ENCODE results near the gene LRRIQ3. TPM values are rescaled to one million over a fixed set of nuclear protein-coding genes. Genes with fewer than 3 reads are reported as not detected.

The LRRIQ3 gene
- total and polyA plus RNA-seq, 2 of the 4 experiments (the other 2 are of a cell fraction) = 1.2 to 1.8 TPM

DNA sequence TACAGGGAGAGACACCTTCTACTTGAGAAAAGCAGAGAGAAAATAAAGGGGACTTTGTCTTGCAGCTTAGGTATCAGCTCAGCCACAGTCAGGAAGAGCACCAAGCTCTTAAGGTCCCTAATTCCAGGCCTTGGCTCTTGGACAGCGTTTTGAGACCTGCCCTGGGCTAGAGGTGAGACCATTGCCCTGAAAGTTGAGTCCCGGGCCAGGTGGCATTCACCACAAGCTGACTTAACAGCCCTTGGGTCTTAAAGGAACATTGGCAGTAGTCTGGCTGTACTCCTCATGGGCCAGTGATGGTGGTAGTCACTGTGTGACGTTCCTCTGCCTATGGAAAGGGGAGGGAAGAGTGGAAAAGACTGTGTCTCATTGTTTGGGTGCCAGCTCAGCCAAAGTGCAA, 25.5 kb upstream of the LRRIQ3 start:
- no peak overlapping the region for H2AFZ ChIP-seq (replicated peaks; ENCODE audit: low read length, poor library complexity)
- ATAC-seq (ENCODE audit: low read depth) (no peak), DNase-seq (no peak)
- H3K18ac ChIP-seq (ENCODE audit: low read depth, low read length) = no peak overlapping the region
- H3K4ac ChIP-seq (ENCODE audit: low read depth, low read length) = no peak overlapping the region
- POLR2A ChIA-PET (ENCODE audit: unreplicated experiment) = no interaction called here
- no peaks in the 10 kb centered on the region for H3K79me1 ChIP-seq (ENCODE audit: low read depth in 1 of 2, low read length in 2 of 2)
- H2BK20ac ChIP-seq (ENCODE audit: low read depth, low read length) = no peak overlapping the region
- 0 out of 2 replicates have a peak, but pooled peaks cover 3% of the 10 kb centered on the region for H3K9me3 ChIP-seq (ENCODE audit: control insufficient read depth, insufficient read depth, low read length)
- no peaks in the 10 kb centered on the region for H4K20me1 ChIP-seq (ENCODE audit: insufficient read depth, low read length)
- intact Hi-C loops (cut with micrococcal nuclease) (no loop called here), dilution Hi-C loops (cut with HindIII; ENCODE audit: low sequenced_read_pairs, unreplicated experiment) (no loop called here), in situ Hi-C loops (cut with MboI; ENCODE audit: low sequenced_read_pairs) (no loop called here)
- no peak overlapping the region for H4K5ac ChIP-seq (ENCODE audit: low read depth, low read length)
- no peak overlapping the region for H2AK5ac ChIP-seq (ENCODE audit: low read depth, low read length)
- no peak overlapping the region for H3K23ac ChIP-seq (ENCODE audit: low read depth, low read length)
- H3K4me3 ChIP-seq (ENCODE audit: insufficient read depth, low read depth, low read length) = no peak overlapping the region
- no peak overlapping the region for H2BK15ac ChIP-seq (ENCODE audit: low read depth, low read length)
- H3K9me1 ChIP-seq (ENCODE audit: insufficient read depth, low read length) = no peaks in the 10 kb centered on the region
- no peak overlapping the region for H4K91ac ChIP-seq (ENCODE audit: insufficient read depth, low read depth, low read length)
- H3K27ac ChIP-seq (ENCODE audit: insufficient read depth, low read length) = no peak overlapping the region
- WGBS, 2 experiments (ENCODE audit: extremely low coverage in 2 of 2, insufficient read length in 1 of 2) = no CpG with 5 or more reads among the region's 3 CpGs
- H3K27me3 ChIP-seq (ENCODE audit: control insufficient read depth, insufficient read depth, low read length) = no peaks in the 10 kb centered on the region
- no TSS peak for BruUV-seq (replicated peaks)
- H3K4me2 ChIP-seq (ENCODE audit: low read depth, low read length) = no peak overlapping the region
- TF ChIP-seq, protein P1, sequence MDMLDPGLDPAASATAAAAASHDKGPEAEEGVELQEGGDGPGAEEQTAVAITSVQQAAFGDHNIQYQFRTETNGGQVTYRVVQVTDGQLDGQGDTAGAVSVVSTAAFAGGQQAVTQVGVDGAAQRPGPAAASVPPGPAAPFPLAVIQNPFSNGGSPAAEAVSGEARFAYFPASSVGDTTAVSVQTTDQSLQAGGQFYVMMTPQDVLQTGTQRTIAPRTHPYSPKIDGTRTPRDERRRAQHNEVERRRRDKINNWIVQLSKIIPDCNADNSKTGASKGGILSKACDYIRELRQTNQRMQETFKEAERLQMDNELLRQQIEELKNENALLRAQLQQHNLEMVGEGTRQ (IDR thresholded peaks at IDR 0.05; ENCODE audit: low read depth, low read length) = no peak
- TF ChIP-seq CHD1 (IDR thresholded peaks at IDR 0.05; ENCODE audit: low read depth, low read length) (no peak), CEBPB (IDR thresholded peaks at IDR 0.05; ENCODE audit: low read depth, low read length) (no peak), MAFK (IDR thresholded peaks at IDR 0.05; ENCODE audit: low read depth, low read length) (no peak), MXI1 (IDR thresholded peaks at IDR 0.05; ENCODE audit: borderline replicate concordance, low read depth, low read length) (no peak), POLR2A (IDR thresholded peaks at IDR 0.05; ENCODE audit: low read depth, low read length) (no peak), RFX5 (IDR thresholded peaks at IDR 0.05; ENCODE audit: low read depth, low read length) (no peak), FOS (IDR thresholded peaks at IDR 0.05; ENCODE audit: low read depth, low read length) (no peak), MAZ (IDR thresholded peaks at IDR 0.05; ENCODE audit: borderline replicate concordance, low read depth, low read length) (no peak), NFE2L2 (IDR thresholded peaks at IDR 0.05; ENCODE audit: low read depth, low read length) (no peak), RAD21 (IDR thresholded peaks at IDR 0.05; ENCODE audit: low read length) (no peak)
- TF ChIP-seq, protein P2, sequence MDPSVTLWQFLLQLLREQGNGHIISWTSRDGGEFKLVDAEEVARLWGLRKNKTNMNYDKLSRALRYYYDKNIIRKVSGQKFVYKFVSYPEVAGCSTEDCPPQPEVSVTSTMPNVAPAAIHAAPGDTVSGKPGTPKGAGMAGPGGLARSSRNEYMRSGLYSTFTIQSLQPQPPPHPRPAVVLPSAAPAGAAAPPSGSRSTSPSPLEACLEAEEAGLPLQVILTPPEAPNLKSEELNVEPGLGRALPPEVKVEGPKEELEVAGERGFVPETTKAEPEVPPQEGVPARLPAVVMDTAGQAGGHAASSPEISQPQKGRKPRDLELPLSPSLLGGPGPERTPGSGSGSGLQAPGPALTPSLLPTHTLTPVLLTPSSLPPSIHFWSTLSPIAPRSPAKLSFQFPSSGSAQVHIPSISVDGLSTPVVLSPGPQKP (IDR thresholded peaks at IDR 0.05; ENCODE audit: borderline replicate concordance, low read depth, low read length) = no peak
- TF ChIP-seq, protein P3, sequence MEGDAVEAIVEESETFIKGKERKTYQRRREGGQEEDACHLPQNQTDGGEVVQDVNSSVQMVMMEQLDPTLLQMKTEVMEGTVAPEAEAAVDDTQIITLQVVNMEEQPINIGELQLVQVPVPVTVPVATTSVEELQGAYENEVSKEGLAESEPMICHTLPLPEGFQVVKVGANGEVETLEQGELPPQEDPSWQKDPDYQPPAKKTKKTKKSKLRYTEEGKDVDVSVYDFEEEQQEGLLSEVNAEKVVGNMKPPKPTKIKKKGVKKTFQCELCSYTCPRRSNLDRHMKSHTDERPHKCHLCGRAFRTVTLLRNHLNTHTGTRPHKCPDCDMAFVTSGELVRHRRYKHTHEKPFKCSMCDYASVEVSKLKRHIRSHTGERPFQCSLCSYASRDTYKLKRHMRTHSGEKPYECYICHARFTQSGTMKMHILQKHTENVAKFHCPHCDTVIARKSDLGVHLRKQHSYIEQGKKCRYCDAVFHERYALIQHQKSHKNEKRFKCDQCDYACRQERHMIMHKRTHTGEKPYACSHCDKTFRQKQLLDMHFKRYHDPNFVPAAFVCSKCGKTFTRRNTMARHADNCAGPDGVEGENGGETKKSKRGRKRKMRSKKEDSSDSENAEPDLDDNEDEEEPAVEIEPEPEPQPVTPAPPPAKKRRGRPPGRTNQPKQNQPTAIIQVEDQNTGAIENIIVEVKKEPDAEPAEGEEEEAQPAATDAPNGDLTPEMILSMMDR (conservative IDR thresholded peaks at IDR 0.05; ENCODE audit: low read depth, low read length) = no peak
- H2BK120ac ChIP-seq (ENCODE audit: low read depth, low read length) = no peak overlapping the region
- no peak overlapping the region for H4K8ac ChIP-seq (ENCODE audit: low read depth in 2 of 2, low read length in 2 of 2)
- H3K9ac ChIP-seq (ENCODE audit: low read depth, low read length) = no peak overlapping the region
- H3K4me1 ChIP-seq (ENCODE audit: control insufficient read depth, insufficient read depth, low read length) = no peaks in the 10 kb centered on the region
- H3K56ac ChIP-seq (ENCODE audit: extremely low read depth, insufficient read depth, low read length) = no peak overlapping the region
- no peaks in the 10 kb centered on the region for H3K36me3 ChIP-seq (ENCODE audit: control insufficient read depth, insufficient read depth, low read length)
- H3K14ac ChIP-seq (replicated peaks; ENCODE audit: low read depth, low read length) = no peak overlapping the region
- H2BK5ac ChIP-seq (ENCODE audit: low read depth, low read length, poor library complexity, severe bottlenecking) = no peak overlapping the region
- no peak overlapping the region for H2AK9ac ChIP-seq (replicated peaks; ENCODE audit: low read depth, low read length, poor library complexity)
- CTCF ChIA-PET = no interaction called here
